Esophagus squamous epithelium (tissue), 5 donors: ENCODE results near the gene TANC1. TPM values are rescaled to one million over a fixed set of nuclear protein-coding genes. Genes with fewer than 3 reads are reported as not detected.
A peak's percentile ranks its signal among the peaks of the same experiment; 100 is the strongest.

Source experiments
- DNase-seq: peaks from one replicate; lab custom pipeline; 2025; lab: John Stamatoyannopoulos, UW
- H3K27ac ChIP-seq, 4 donors: fragments of 200-600 bp; sonication (generic); one replicate each; pipeline ENCODE4 v1.5.1; 2016 to 2019; ENCODE audit warnings: mild to moderate bottlenecking in 1 of 4
- H3K27me3 ChIP-seq, 4 donors: fragments of 200-600 bp; sonication (generic); 1 replicate in 3 of 4; 2 replicates in 1 of 4; pipeline versions ENCODE4 v1.5.1 to v1.6.0; 2017 to 2021; ENCODE audit warnings: antibody characterized with exemption in 1 of 4
- H3K36me3 ChIP-seq, 3 donors: fragments of 200-600 bp; sonication (generic); one replicate each; pipeline ENCODE4 v1.5.1; 2016 to 2019
- H3K4me1 ChIP-seq, 3 donors: fragments of 200-600 bp; sonication (generic); one replicate each; pipeline ENCODE4 v1.5.1; 2017 to 2019
- H3K4me3 ChIP-seq, 4 donors: fragments of 200-600 bp; sonication (generic); 1 replicate in 3 of 4; 2 replicates in 1 of 4; pipeline ENCODE4 v1.5.1; 2016 to 2019; ENCODE audit warnings: mild to moderate bottlenecking in 2 of 4, moderate library complexity in 1 of 4
- H3K9me3 ChIP-seq, 3 donors: fragments of 200-600 bp; sonication (generic); one replicate each; pipeline ENCODE4 v1.5.1; 2016 to 2019
- POLR2A ChIP-seq, 4 donors: fragments of 450-650 bp; IDR thresholded peaks; one replicate each; pipeline ENCODE4 v1.6.1; 2017; ENCODE audit warnings: antibody characterized with exemption in 4 of 4, mild to moderate bottlenecking in 4 of 4, moderate library complexity in 3 of 4
- WGBS, 2 donors: methylation state at CpG; one replicate each; pipeline ENCODE4 v1.1.5; 2018; 5-methylcytosine and 5-hydroxymethylcytosine counted together
- intact Hi-C: fragments of 100-400 bp; cut with DNase I; formaldehyde crosslinking; loops from one replicate; pipeline ENCODE4 v1.15.0; 2022
- total RNA-seq, 4 donors: library from RNA; depleted of rRNA; stranded (reverse); fragments of >200 nt; gene quantifications; one replicate each; pipeline ENCODE4 v1.1.0, GENCODE V29; 2016
- TF ChIP-seq, protein P1 (sequence below), 6 experiments: fragments of 450-650 bp in 4 of 6; fragments of 200-600 bp in 2 of 6; sonication (generic) in 2 of 6; IDR thresholded peaks; one replicate each; pipeline ENCODE4 v1.5.1; 2016 to 2019; ENCODE audit warnings: antibody characterized with exemption in 6 of 6, mild to moderate bottlenecking in 4 of 6, moderate library complexity in 4 of 6
- donor health status: DM: yes; HTN: yes; CAD: no.

Gene TANC1
- total RNA-seq, 4 donors from 2014 or later: 29.4 to 54.5 (median 42.2) TPM

DNA sequence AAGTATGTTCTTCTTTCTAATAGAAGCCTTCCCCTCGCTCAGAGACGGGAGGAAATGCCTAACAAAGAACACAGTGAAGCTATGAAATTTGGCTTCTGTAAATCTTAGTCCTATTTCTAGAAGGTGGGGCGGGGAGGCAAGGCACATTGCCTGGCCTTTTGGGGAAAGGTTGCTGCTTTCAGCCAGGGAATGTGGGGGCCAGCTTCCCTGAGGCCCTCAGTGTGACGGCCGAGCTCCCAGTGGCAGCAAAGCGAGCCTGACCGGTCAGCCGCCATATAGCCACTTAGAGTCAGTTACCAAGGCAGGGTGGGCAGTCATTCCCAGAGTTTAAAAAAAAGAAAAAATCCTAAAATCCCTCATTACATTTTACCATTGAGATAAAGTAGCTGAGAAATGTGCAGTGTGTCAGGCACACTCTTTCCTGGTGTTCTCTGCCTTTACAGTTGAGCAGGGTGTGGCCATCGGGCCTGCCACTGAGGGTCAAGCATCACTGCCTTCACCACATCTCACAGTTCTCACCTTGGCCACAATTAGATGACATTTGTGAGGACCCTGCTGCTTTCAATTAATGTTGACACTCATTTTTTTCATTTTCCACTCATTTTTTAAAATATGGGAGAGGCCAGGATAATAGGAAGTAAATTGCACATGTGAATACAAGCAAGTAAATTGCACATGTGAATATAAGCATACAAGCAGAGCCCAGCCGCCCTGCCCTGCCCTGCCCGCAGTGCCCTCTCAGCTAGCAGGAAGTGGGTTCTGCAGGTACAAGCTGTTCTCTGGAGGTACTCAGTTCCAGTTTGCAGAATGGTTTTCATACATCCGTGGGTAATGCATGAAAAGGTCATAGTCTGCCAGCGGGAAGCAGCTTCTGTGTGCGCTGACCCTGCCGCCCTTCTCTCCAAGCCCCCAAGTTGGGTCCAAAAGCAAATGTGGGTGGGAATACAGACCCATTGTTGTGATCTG, 241.2 kb downstream of the TANC1 start:
- Histone ChIP-seq H3K4me1 (peaks cover 0 to 8% (median 0%) of the 10 kb centered on the region in 3 donors), H3K9me3 (no peaks in the 10 kb centered on the region), H3K27me3 (no peaks in the 10 kb centered on the region), H3K27ac (peak overlapping the region in 2 of 4 donors; percentile 15 to 26), H3K4me3 (no peak overlapping the region), H3K36me3 (peaks cover 0 to 98% (median 7%) of the 10 kb centered on the region in 3 donors)
- WGBS, 2 donors: 80 to 86% methylated on average over 11 to 14 of the region's 15 CpGs
- no peak for DNase-seq
- TF ChIP-seq, protein P1, sequence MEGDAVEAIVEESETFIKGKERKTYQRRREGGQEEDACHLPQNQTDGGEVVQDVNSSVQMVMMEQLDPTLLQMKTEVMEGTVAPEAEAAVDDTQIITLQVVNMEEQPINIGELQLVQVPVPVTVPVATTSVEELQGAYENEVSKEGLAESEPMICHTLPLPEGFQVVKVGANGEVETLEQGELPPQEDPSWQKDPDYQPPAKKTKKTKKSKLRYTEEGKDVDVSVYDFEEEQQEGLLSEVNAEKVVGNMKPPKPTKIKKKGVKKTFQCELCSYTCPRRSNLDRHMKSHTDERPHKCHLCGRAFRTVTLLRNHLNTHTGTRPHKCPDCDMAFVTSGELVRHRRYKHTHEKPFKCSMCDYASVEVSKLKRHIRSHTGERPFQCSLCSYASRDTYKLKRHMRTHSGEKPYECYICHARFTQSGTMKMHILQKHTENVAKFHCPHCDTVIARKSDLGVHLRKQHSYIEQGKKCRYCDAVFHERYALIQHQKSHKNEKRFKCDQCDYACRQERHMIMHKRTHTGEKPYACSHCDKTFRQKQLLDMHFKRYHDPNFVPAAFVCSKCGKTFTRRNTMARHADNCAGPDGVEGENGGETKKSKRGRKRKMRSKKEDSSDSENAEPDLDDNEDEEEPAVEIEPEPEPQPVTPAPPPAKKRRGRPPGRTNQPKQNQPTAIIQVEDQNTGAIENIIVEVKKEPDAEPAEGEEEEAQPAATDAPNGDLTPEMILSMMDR (IDR thresholded peaks at IDR 0.05): no peak
- no peak for TF ChIP-seq POLR2A (IDR thresholded peaks at IDR 0.05)
- intact Hi-C loops: no loop called here

DNA sequence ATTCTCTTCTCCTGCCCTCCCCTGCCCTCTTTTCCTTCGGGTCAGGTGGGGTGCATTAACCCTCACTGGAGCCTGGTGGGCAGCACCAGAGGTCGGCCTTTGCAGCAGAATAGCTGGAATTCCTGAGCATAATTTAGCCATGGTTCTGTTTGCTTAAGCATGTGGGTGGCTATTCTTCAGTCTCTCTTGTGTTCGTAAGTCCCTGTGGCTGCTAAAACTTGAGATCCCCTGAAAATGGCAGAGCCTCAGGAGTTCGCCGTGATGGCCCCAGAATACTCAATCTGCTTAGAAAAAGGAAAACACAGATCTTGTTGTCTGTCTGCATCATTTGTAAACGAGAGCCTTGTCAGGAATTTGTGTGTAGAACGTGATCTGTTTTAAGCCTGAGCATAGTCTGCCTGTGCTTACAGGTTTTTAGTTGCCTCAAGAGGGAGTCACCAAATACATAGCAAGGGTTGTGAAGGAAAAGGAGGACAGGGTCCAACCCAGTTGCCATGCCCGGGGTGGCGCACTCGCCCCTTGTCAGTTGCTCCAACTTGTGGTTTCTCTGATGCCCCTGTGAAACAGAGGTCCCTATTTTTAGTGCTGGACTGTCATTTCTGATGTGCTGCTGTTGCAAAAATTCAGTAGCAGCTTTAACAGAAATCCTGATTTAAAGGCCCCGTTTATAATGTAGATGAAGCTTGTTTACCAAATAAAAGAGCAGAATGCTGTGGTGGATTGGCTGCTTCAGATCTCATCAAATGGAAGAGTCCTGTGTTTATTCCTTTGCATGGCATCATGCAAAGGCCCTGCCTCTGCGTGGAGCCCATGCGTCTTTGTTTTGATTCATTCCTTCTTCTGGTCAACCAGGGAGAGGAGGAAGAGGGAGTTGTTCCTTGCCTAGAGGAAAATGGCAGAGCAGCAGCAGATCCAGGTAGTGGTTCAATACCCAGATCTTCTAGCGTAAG, 243.3 kb downstream of the TANC1 start:
- peaks cover 0 to 98% (median 7%) of the 10 kb centered on the region in 3 donors for H3K36me3 ChIP-seq
- peaks cover 0 to 8% (median 0%) of the 10 kb centered on the region in 3 donors for H3K4me1 ChIP-seq
- H3K4me3 ChIP-seq: no peak overlapping the region
- 84% methylated on average over 14 of the region's 14 CpGs for WGBS, 2 donors
- DNase-seq: no peak
- H3K27ac ChIP-seq: no peak overlapping the region
- no peaks in the 10 kb centered on the region for H3K27me3 ChIP-seq
- no peak for TF ChIP-seq POLR2A (IDR thresholded peaks at IDR 0.05)
- TF ChIP-seq, protein P1 (IDR thresholded peaks at IDR 0.05): no peak
- intact Hi-C loops: no loop called here
- H3K9me3 ChIP-seq: no peaks in the 10 kb centered on the region

DNA sequence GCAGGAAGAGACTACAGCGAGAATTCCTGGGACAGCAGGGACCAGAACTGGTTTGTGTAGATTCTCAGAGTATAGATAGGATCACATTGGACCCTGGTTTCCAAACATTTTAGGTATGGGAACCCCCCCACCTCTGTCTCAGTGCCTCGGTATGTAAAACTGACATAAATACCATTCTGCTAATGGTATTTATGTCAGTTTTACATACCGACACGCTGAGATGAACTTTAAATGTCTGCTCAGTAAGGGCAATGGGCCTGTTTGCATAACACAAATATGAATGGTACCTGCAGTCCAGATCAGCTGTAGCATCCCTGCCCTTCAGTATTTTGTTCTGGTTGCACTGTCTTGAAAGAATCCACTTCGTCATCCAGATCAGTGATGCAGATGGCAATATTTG, 244.9 kb downstream of the TANC1 start:
- 91 to 94% methylated on average over 5 of the region's 5 CpGs for WGBS, 2 donors
- intact Hi-C loops: no loop called here
- no peak for TF ChIP-seq POLR2A (IDR thresholded peaks at IDR 0.05)
- TF ChIP-seq, protein P1 (IDR thresholded peaks at IDR 0.05): no peak
- Histone ChIP-seq H3K27ac (no peak overlapping the region), H3K4me1 (peaks cover 0 to 8% (median 0%) of the 10 kb centered on the region in 3 donors), H3K9me3 (no peaks in the 10 kb centered on the region), H3K4me3 (no peak overlapping the region), H3K27me3 (no peaks in the 10 kb centered on the region), H3K36me3 (peaks cover 6 to 100% (median 13%) of the 10 kb centered on the region in 3 donors)
- DNase-seq: no peak

DNA sequence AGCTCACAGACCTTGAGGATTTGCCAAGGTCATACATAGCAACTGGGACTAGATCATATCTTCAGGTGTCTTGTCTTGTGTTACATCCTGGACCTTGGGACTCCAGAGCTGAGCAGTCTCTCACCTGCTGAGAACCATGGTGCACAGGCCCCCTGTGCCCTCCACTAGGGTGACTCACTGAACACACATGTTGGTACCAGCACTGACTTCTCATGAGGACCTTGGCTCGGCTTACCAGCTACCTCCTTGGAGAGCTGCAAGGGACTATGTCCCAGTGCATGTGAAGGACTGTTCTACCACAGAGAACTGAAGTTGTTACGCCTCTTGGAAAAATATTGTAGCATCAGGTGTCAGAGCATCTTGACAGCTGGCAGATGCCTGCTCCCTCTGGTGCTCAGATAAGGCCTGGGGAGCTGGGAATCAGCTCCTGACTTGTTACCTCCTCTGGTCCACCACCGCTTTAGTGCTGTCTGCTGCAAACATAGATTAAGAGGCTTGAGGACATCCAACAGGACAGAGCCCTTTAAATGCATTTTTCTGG, 246.0 kb downstream of the TANC1 start:
- intact Hi-C loops: no loop called here
- Histone ChIP-seq H3K4me1 (peaks cover 0 to 2% (median 0%) of the 10 kb centered on the region in 3 donors), H3K36me3 (peaks cover 6 to 100% (median 13%) of the 10 kb centered on the region in 3 donors), H3K4me3 (no peak overlapping the region), H3K27me3 (no peaks in the 10 kb centered on the region), H3K27ac (no peak overlapping the region), H3K9me3 (no peaks in the 10 kb centered on the region)
- 80 to 83% methylated on average over 1 to 3 of the region's 3 CpGs for WGBS, 2 donors
- TF ChIP-seq POLR2A (IDR thresholded peaks at IDR 0.05): no peak
- TF ChIP-seq, protein P1 (IDR thresholded peaks at IDR 0.05): no peak
- no peak for DNase-seq
